HepG2 (cell line): ENCODE data around the gene KIF1B. TPM values are rescaled to one million over a fixed set of nuclear protein-coding genes. Genes with fewer than 3 reads are reported as not detected.

Source experiments
- ATAC-seq: fragments of 200-7000 bp; cut with Tn5 transposase; 3 replicates; pipeline ENCODE4 v1.9.1; 2020; ENCODE audit warnings: mild to moderate bottlenecking, moderate library complexity
- BruUV-seq: library from RNA; stranded (reverse); fragments of 400-500 nt; replicated peaks from 2 replicates; lab custom pipeline; 2021; lab: Mats Ljungman, UMichigan
- CTCF ChIA-PET: fragments of 300-600 bp; formaldehyde crosslinking; extraction: SDS; loops from one replicate; lab custom pipeline; 2021; ENCODE audit warnings: low total read pairs, inconsistent platforms, low intra/inter-chr PET ratio; lab: Yijun Ruan, JAX
- POLR2A ChIA-PET: fragments of 350-600 bp; sonication (Branson Sonifier 250); formaldehyde crosslinking; loops from one replicate; lab custom pipeline; 2020; ENCODE audit warnings: antibody characterized with exemption, inconsistent platforms; lab: Yijun Ruan, JAX
- DNase-seq: peaks from one replicate; pipeline ENCODE4 v3.0.0-alpha.2; 2015; ENCODE audit warnings: low spot score
- FAIRE-seq: peaks from 3 replicates; lab custom pipeline; 2011; peaks lifted over from hg19 to GRCh38; lab: Jason Lieb, UNC
- H2AFZ ChIP-seq: one replicate; pipeline ENCODE4 v1.6.1; 2011; ENCODE audit warnings: low read length, inconsistent platforms
- H3K27ac ChIP-seq: fragments of 300-600 bp; 3 replicates; pipeline ENCODE4 v1.8.0; 2011; ENCODE audit warnings: mixed run types, mild to moderate bottlenecking, mixed read lengths, low read length, inconsistent platforms; ENCODE audit not compliant: insufficient read depth; ENCODE audit errors: extremely low read length
- H3K27me3 ChIP-seq, 2 experiments: fragments of 200-600 bp in 1 of 2; 2 replicates in 1 of 2; 3 replicates in 1 of 2; pipeline versions ENCODE4 v1.6.0 to v1.8.0; 2011; ENCODE audit warnings: low read length in 2 of 2, mild to moderate bottlenecking in 2 of 2, moderate library complexity in 2 of 2, inconsistent platforms in 1 of 2; ENCODE audit not compliant: insufficient read depth in 2 of 2, control insufficient read depth in 1 of 2
- H3K36me3 ChIP-seq, 2 experiments: fragments of 200-600 bp in 1 of 2; replicated peaks in 1 of 2; 2 replicates in 1 of 2; 3 replicates in 1 of 2; pipeline versions ENCODE4 v1.5.1 to v1.8.0; 2011; ENCODE audit warnings: low read length in 2 of 2, inconsistent platforms in 1 of 2; ENCODE audit not compliant: insufficient read depth in 2 of 2, control insufficient read depth in 1 of 2
- H3K4me1 ChIP-seq: 2 replicates; pipeline ENCODE4 v1.5.1; 2012; ENCODE audit warnings: low read length, inconsistent platforms; ENCODE audit not compliant: insufficient read depth
- H3K4me2 ChIP-seq: 2 replicates; pipeline ENCODE4 v1.6.0; 2011; ENCODE audit warnings: low read depth, low read length, inconsistent platforms
- H3K4me3 ChIP-seq, 3 experiments: fragments of 200-600 bp in 1 of 3; sonication (generic), shearing (Covaris generic) in 1 of 3; replicated peaks in 1 of 3; 2 replicates each; pipeline ENCODE4 v1.5.1; 2011 to 2016; ENCODE audit warnings: low read length in 3 of 3, inconsistent platforms in 2 of 3, low read depth in 2 of 3, mild to moderate bottlenecking in 2 of 3, control low read depth in 1 of 3, mixed read lengths in 1 of 3; ENCODE audit not compliant: insufficient read depth in 1 of 3
- H3K79me2 ChIP-seq: one replicate; pipeline ENCODE4 v1.6.1; 2011; ENCODE audit warnings: low read length, inconsistent platforms; ENCODE audit not compliant: insufficient read depth
- H3K9ac ChIP-seq: 2 replicates; pipeline ENCODE4 v1.6.0; 2011; ENCODE audit warnings: mild to moderate bottlenecking, low read depth, low read length, inconsistent platforms; ENCODE audit not compliant: insufficient read depth
- H3K9me3 ChIP-seq: 2 replicates; pipeline ENCODE4 v1.5.1; 2012; ENCODE audit warnings: mild to moderate bottlenecking, low read length
- H4K20me1 ChIP-seq: 2 replicates; pipeline ENCODE4 v1.6.0; 2011; ENCODE audit warnings: inconsistent platforms, mild to moderate bottlenecking, low read length, moderate library complexity; ENCODE audit not compliant: insufficient read depth
- AHR ChIP-seq: IDR thresholded peaks from 2 replicates; pipeline ENCODE4 v1.6.1; 2018; ENCODE audit warnings: missing genetic modification reagents, missing compliant biosample characterization
- CERS6 ChIP-seq: sonication (generic); formaldehyde crosslinking; IDR thresholded peaks from 2 replicates; pipeline ENCODE4 v1.5.0; 2020; ENCODE audit warnings: missing genetic modification reagents
- EHMT2 ChIP-seq: fragments of 200-600 bp; sonication (generic); IDR thresholded peaks from 2 replicates; pipeline ENCODE4 v1.7.0; 2017; ENCODE audit warnings: antibody characterized with exemption, low read depth, low read length, borderline replicate concordance
- EZH2 ChIP-seq: conservative IDR thresholded peaks from 2 replicates; pipeline ENCODE4 v1.6.1; 2012; ENCODE audit warnings: mild to moderate bottlenecking, low read depth, low read length, moderate library complexity
- MIXL1 ChIP-seq: IDR thresholded peaks from 2 replicates; pipeline ENCODE4 v1.6.1; 2016
- NR0B2 ChIP-seq: sonication (generic); formaldehyde crosslinking; IDR thresholded peaks from 2 replicates; pipeline ENCODE4 v1.4.0; 2020; ENCODE audit warnings: mild to moderate bottlenecking, missing genetic modification reagents
- PHF20 ChIP-seq: sonication (generic); formaldehyde crosslinking; IDR thresholded peaks from 2 replicates; pipeline ENCODE4 v1.5.0; 2020; ENCODE audit warnings: mild to moderate bottlenecking, missing genetic modification reagents
- RCOR2 ChIP-seq: IDR thresholded peaks from 2 replicates; pipeline ENCODE4 v1.6.1; 2016; ENCODE audit warnings: missing biosample characterization, missing genetic modification reagents
- REL ChIP-seq: sonication (generic); formaldehyde crosslinking; conservative IDR thresholded peaks from 2 replicates; pipeline ENCODE4 v1.8.0; 2022; ENCODE audit warnings: mild to moderate bottlenecking, missing genetic modification reagents, moderate library complexity
- RELA ChIP-seq: sonication (generic); formaldehyde crosslinking; IDR thresholded peaks from 2 replicates; pipeline ENCODE4 v1.4.0; 2020; ENCODE audit warnings: missing genetic modification reagents
- SOX13 ChIP-seq, 3 experiments: fragments of 450-650 bp in 1 of 3; sonication (generic) in 1 of 3; formaldehyde crosslinking in 1 of 3; IDR thresholded peaks in 2 of 3; conservative IDR thresholded peaks in 1 of 3; 2 replicates each; pipeline versions ENCODE4 v1.5.0 to v1.6.1; 2016 to 2020; ENCODE audit warnings: antibody characterized with exemption in 1 of 3, mild to moderate bottlenecking in 1 of 3, missing compliant biosample characterization in 1 of 3, missing genetic modification reagents in 1 of 3, moderate library complexity in 1 of 3
- TFAP4 ChIP-seq: sonication (generic); IDR thresholded peaks from 2 replicates; pipeline ENCODE4 v1.6.1; 2016; ENCODE audit warnings: low read depth, borderline replicate concordance
- ZNF746 ChIP-seq: sonication (generic); formaldehyde crosslinking; IDR thresholded peaks from 2 replicates; pipeline ENCODE4 v1.8.0; 2022; ENCODE audit warnings: mild to moderate bottlenecking, missing genetic modification reagents
- ZNF775 ChIP-seq: sonication (generic); formaldehyde crosslinking; IDR thresholded peaks from 2 replicates; pipeline ENCODE4 v1.4.0; 2020; ENCODE audit warnings: missing genetic modification reagents, mild to moderate bottlenecking, moderate library complexity, borderline replicate concordance
- ZNF782 ChIP-seq: sonication (generic); formaldehyde crosslinking; IDR thresholded peaks from 2 replicates; pipeline ENCODE4 v1.4.0; 2020; ENCODE audit warnings: missing genetic modification reagents, mild to moderate bottlenecking, borderline replicate concordance
- WGBS: methylation state at CpG from one replicate; pipeline ENCODE4 v1.1.6; 2017; ENCODE audit warnings: low lambda C conversion rate; 5-methylcytosine and 5-hydroxymethylcytosine counted together
- in situ Hi-C: cut with HindIII; loops from 2 replicates; pipeline ENCODE4 v1.10.0; 2017; ENCODE audit warnings: low pct_unique_long_range_greater_than_20kb; ENCODE audit not compliant: extremely low pct_ligation_motif_present
- intact Hi-C: fragments of 100-400 bp; cut with micrococcal nuclease; formaldehyde crosslinking; loops from one replicate; pipeline ENCODE4 v1.10.0; 2022; ENCODE audit not compliant: unreplicated experiment
- polyA plus RNA-seq, 8 experiments: library from polyadenylated mRNA; depleted of rRNA in 3 of 8; stranded (reverse) in 7 of 8; unstranded in 1 of 8; fragments of >200 nt; fragmentation: Illumina TruSeq in 4 of 8; extraction: Trizol in 4 of 8; gene quantifications; 2 replicates each; pipeline versions ENCODE4 v1.2.1 to v1.2.3, GENCODE V29; 2011 to 2016; ENCODE audit warnings: low read depth in 4 of 8, missing spikeins in 1 of 8, mixed read lengths in 1 of 8; ENCODE audit not compliant: insufficient read depth in 1 of 8
- total RNA-seq, 5 experiments: library from RNA; depleted of rRNA; stranded (reverse); fragments of >200 nt; fragmentation: Illumina TruSeq; extraction: Trizol; gene quantifications; 2 replicates each; pipeline ENCODE4 v1.2.3, GENCODE V29; 2016; ENCODE audit warnings: low read depth in 1 of 5
- TF ChIP-seq, protein P1 (sequence below): sonication (generic); formaldehyde crosslinking; IDR thresholded peaks from 2 replicates; pipeline ENCODE4 v1.4.0; 2020; ENCODE audit warnings: mild to moderate bottlenecking, low read depth, missing genetic modification reagents
- TF ChIP-seq, protein P2 (sequence below): IDR thresholded peaks from 2 replicates; pipeline ENCODE4 v1.6.1; 2016; ENCODE audit warnings: missing compliant biosample characterization, missing genetic modification reagents, borderline replicate concordance
- TF ChIP-seq, protein P3 (sequence below): sonication (generic); formaldehyde crosslinking; IDR thresholded peaks from 2 replicates; pipeline ENCODE4 v1.5.0; 2020; ENCODE audit warnings: missing genetic modification reagents, mild to moderate bottlenecking, borderline replicate concordance

Gene KIF1B
- total and polyA plus RNA-seq, 2 of the 13 experiments (the other 11 are each of a cell fraction or from before 2014, with no cell fraction given), result 26.7 to 32.5 TPM

GRCh38 chr1:10196976-10197375, 13.4 kb upstream of the KIF1B start:
- H3K4me2 ChIP-seq, result no peak overlapping the region
- POLR2A ChIA-PET, result interaction anchor here (0.7 kb wide), 1 partner anchor 31 kb away, joined by 5 read pairs; no protein-coding TSS in a partner anchor
- FAIRE-seq, result no peak
- TF ChIP-seq, protein P1, sequence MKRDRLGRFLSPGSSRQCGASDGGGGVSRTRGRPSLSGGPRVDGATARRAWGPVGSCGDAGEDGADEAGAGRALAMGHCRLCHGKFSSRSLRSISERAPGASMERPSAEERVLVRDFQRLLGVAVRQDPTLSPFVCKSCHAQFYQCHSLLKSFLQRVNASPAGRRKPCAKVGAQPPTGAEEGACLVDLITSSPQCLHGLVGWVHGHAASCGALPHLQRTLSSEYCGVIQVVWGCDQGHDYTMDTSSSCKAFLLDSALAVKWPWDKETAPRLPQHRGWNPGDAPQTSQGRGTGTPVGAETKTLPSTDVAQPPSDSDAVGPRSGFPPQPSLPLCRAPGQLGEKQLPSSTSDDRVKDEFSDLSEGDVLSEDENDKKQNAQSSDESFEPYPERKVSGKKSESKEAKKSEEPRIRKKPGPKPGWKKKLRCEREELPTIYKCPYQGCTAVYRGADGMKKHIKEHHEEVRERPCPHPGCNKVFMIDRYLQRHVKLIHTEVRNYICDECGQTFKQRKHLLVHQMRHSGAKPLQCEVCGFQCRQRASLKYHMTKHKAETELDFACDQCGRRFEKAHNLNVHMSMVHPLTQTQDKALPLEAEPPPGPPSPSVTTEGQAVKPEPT (CRISPR knock-in tag), result no peak
- TF ChIP-seq TFAP4 (no peak), RELA (CRISPR knock-in tag) (no peak), RCOR2 (CRISPR knock-in tag) (no peak), AHR (CRISPR knock-in tag) (no peak), ZNF746 (CRISPR knock-in tag) (no peak), EHMT2 (no peak), EZH2 (no peak), MIXL1 (CRISPR knock-in tag) (no peak), PHF20 (no peak), ZNF782 (CRISPR knock-in tag) (no peak), CERS6 (CRISPR knock-in tag) (no peak), NR0B2 (CRISPR knock-in tag) (no peak), SOX13 (IDR thresholded peaks at IDR 0.05) (no peak), SOX13 (CRISPR knock-in tag; conservative IDR thresholded peaks at IDR 0.05 in 1 of 2, IDR thresholded peaks at IDR 0.05 in 1 of 2) (no peak), REL (CRISPR knock-in tag) (no peak), ZNF775 (no peak)
- TF ChIP-seq, protein P2, sequence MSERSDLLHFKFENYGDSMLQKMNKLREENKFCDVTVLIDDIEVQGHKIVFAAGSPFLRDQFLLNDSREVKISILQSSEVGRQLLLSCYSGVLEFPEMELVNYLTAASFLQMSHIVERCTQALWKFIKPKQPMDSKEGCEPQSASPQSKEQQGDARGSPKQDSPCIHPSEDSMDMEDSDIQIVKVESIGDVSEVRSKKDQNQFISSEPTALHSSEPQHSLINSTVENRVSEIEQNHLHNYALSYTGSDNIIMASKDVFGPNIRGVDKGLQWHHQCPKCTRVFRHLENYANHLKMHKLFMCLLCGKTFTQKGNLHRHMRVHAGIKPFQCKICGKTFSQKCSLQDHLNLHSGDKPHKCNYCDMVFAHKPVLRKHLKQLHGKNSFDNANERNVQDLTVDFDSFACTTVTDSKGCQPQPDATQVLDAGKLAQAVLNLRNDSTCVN (CRISPR knock-in tag), result no peak
- TF ChIP-seq, protein P3, sequence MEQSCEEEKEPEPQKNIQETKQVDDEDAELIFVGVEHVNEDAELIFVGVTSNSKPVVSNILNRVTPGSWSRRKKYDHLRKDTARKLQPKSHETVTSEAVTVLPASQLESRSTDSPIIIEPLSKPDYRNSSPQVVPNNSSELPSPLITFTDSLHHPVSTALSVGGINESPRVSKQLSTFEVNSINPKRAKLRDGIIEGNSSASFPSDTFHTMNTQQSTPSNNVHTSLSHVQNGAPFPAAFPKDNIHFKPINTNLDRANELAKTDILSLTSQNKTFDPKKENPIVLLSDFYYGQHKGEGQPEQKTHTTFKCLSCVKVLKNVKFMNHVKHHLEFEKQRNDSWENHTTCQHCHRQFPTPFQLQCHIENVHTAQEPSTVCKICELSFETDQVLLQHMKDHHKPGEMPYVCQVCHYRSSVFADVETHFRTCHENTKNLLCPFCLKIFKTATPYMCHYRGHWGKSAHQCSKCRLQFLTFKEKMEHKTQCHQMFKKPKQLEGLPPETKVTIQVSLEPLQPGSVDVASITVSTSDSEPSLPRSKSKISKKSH (CRISPR knock-in tag), result no peak

More at GRCh38 chr1:10196976-10197375, 13.4 kb upstream of the KIF1B start:
- no peaks in the 10 kb centered on the region for H3K9me3 ChIP-seq
- no peak for DNase-seq
- no peak overlapping the region for H2AFZ ChIP-seq
- BruUV-seq, result no TSS peak
- no peaks in the 10 kb centered on the region for H4K20me1 ChIP-seq
- in situ Hi-C loops, result no loop called here
- H3K27ac ChIP-seq, result no peak overlapping the region
- H3K4me3 ChIP-seq, result no peak overlapping the region
- intact Hi-C loops, result no loop called here
- H3K27me3 ChIP-seq, result no peaks in the 10 kb centered on the region
- no peaks in the 10 kb centered on the region for H3K79me2 ChIP-seq
- peaks cover 33% of the 10 kb centered on the region for H3K4me1 ChIP-seq
- H3K36me3 ChIP-seq, result no peaks in the 10 kb centered on the region
- no peak overlapping the region for H3K9ac ChIP-seq
- 63% methylated on average over 3 of the region's 3 CpGs for WGBS
- no peak for ATAC-seq
- CTCF ChIA-PET, result no interaction called here
